ENCODE results near the gene USP48. TPM values are rescaled to one million over a fixed set of nuclear protein-coding genes. Genes with fewer than 3 reads are reported as not detected.

The USP48 gene
- total and polyA plus RNA-seq, 2 of the 13 experiments (the other 11 are each of a cell fraction or from before 2014, with no cell fraction given), result 30.4 to 30.7 TPM

- TF ChIP-seq, protein P1, sequence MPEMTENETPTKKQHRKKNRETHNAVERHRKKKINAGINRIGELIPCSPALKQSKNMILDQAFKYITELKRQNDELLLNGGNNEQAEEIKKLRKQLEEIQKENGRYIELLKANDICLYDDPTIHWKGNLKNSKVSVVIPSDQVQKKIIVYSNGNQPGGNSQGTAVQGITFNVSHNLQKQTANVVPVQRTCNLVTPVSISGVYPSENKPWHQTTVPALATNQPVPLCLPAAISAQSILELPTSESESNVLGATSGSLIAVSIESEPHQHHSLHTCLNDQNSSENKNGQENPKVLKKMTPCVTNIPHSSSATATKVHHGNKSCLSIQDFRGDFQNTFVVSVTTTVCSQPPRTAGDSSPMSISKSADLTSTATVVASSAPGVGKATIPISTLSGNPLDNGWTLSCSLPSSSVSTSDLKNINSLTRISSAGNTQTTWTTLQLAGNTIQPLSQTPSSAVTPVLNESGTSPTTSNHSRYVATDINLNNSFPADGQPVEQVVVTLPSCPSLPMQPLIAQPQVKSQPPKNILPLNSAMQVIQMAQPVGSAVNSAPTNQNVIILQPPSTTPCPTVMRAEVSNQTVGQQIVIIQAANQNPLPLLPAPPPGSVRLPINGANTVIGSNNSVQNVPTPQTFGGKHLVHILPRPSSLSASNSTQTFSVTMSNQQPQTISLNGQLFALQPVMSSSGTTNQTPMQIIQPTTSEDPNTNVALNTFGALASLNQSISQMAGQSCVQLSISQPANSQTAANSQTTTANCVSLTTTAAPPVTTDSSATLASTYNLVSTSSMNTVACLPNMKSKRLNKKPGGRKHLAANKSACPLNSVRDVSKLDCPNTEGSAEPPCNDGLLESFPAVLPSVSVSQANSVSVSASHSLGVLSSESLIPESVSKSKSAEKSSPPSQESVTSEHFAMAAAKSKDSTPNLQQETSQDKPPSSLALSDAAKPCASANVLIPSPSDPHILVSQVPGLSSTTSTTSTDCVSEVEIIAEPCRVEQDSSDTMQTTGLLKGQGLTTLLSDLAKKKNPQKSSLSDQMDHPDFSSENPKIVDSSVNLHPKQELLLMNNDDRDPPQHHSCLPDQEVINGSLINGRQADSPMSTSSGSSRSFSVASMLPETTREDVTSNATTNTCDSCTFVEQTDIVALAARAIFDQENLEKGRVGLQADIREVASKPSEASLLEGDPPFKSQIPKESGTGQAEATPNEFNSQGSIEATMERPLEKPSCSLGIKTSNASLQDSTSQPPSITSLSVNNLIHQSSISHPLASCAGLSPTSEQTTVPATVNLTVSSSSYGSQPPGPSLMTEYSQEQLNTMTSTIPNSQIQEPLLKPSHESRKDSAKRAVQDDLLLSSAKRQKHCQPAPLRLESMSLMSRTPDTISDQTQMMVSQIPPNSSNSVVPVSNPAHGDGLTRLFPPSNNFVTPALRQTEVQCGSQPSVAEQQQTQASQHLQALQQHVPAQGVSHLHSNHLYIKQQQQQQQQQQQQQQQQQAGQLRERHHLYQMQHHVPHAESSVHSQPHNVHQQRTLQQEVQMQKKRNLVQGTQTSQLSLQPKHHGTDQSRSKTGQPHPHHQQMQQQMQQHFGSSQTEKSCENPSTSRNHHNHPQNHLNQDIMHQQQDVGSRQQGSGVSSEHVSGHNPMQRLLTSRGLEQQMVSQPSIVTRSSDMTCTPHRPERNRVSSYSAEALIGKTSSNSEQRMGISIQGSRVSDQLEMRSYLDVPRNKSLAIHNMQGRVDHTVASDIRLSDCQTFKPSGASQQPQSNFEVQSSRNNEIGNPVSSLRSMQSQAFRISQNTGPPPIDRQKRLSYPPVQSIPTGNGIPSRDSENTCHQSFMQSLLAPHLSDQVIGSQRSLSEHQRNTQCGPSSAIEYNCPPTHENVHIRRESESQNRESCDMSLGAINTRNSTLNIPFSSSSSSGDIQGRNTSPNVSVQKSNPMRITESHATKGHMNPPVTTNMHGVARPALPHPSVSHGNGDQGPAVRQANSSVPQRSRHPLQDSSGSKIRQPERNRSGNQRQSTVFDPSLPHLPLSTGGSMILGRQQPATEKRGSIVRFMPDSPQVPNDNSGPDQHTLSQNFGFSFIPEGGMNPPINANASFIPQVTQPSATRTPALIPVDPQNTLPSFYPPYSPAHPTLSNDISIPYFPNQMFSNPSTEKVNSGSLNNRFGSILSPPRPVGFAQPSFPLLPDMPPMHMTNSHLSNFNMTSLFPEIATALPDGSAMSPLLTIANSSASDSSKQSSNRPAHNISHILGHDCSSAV (CRISPR knock-in tag; IDR thresholded peaks at IDR 0.05; ENCODE audit: borderline replicate concordance), result no peak
- TF ChIP-seq ZNF264 (CRISPR knock-in tag; IDR thresholded peaks at IDR 0.05) (peak; percentile 93), ZNF496 (CRISPR knock-in tag; IDR thresholded peaks at IDR 0.05; ENCODE audit: insufficient replicate concordance) (no peak), SNAPC4 (CRISPR knock-in tag; IDR thresholded peaks at IDR 0.05) (peak; percentile 67; the same call in 1 of the 2 replicates), ZBTB2 (CRISPR knock-in tag; IDR thresholded peaks at IDR 0.05; ENCODE audit: low read depth) (peak; percentile 35; the same call in 1 of the 2 replicates), ZNF256 (CRISPR knock-in tag; conservative IDR thresholded peaks at IDR 0.05) (0 out of 2 replicates have a peak, but pooled peaks have one; percentile 53), ATM (IDR thresholded peaks at IDR 0.05; ENCODE audit: borderline replicate concordance) (no peak), EZH2 (conservative IDR thresholded peaks at IDR 0.05; ENCODE audit: low read depth, low read length) (no peak)
- TF ChIP-seq, protein P2, sequence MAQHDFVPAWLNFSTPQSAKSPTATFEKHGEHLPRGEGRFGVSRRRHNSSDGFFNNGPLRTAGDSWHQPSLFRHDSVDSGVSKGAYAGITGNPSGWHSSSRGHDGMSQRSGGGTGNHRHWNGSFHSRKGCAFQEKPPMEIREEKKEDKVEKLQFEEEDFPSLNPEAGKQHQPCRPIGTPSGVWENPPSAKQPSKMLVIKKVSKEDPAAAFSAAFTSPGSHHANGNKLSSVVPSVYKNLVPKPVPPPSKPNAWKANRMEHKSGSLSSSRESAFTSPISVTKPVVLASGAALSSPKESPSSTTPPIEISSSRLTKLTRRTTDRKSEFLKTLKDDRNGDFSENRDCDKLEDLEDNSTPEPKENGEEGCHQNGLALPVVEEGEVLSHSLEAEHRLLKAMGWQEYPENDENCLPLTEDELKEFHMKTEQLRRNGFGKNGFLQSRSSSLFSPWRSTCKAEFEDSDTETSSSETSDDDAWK (CRISPR knock-in tag; IDR thresholded peaks at IDR 0.05), result no peak
Observed at GRCh38 chr1:21669258-21670058, 113.5 kb downstream of the USP48 start, which contains the start of gene RAP1GAP (continued).
